AG04450 (cell line): ENCODE measurements around the gene CCDC88C. TPM values are rescaled to one million over a fixed set of nuclear protein-coding genes. Genes with fewer than 3 reads are reported as not detected.
"Not testable (repeated sequence)": the region's sequence is repeated elsewhere in the genome, so short reads cannot be mapped to it uniquely, and the experiment has no call there.

ENCODE experiments used
- CTCF ChIA-PET: fragments of 300-600, 350-600 bp; formaldehyde crosslinking; extraction: SDS; loops from one replicate; lab custom pipeline; 2022; ENCODE audit warnings: antibody characterized with exemption, inconsistent platforms; lab: Charles Lee
- POLR2A ChIA-PET: fragments of 350-600 bp; formaldehyde crosslinking; extraction: SDS; loops from one replicate; lab custom pipeline; 2021; ENCODE audit warnings: antibody characterized with exemption, inconsistent platforms; lab: Yijun Ruan, JAX
- DNase-seq: peaks from one replicate; pipeline ENCODE4 v3.0.0-alpha.2; 2011; ENCODE audit warnings: low read depth, low spot score
- H3K27ac ChIP-seq: one replicate; pipeline ENCODE4 v1.5.1; 2012; ENCODE audit warnings: low read depth, low read length, control low read depth
- H3K27me3 ChIP-seq: one replicate; pipeline ENCODE4 v1.6.0; 2012; ENCODE audit warnings: low read length; ENCODE audit not compliant: control insufficient read depth, insufficient read depth
- H3K4me3 ChIP-seq: 2 replicates; pipeline ENCODE4 v1.5.1; 2011; ENCODE audit warnings: mild to moderate bottlenecking, low read depth, low read length, control low read depth
- H3K9me3 ChIP-seq: 2 replicates; pipeline ENCODE4 v1.5.1; 2012; ENCODE audit warnings: low read length; ENCODE audit not compliant: control insufficient read depth, insufficient read depth
- polyA plus RNA-seq: library from polyadenylated mRNA; depleted of rRNA; stranded (reverse); fragments of >200 nt; gene quantifications from 2 replicates; pipeline ENCODE4 v1.2.3, GENCODE V29; 2011
- TF ChIP-seq, protein P1 (sequence below): IDR thresholded peaks from 2 replicates; pipeline ENCODE4 v1.5.1; 2011; ENCODE audit warnings: low read depth, low read length, control low read depth, inconsistent platforms

Gene CCDC88C
- polyA plus RNA-seq, 1 experiment: 0.01 TPM

DNA sequence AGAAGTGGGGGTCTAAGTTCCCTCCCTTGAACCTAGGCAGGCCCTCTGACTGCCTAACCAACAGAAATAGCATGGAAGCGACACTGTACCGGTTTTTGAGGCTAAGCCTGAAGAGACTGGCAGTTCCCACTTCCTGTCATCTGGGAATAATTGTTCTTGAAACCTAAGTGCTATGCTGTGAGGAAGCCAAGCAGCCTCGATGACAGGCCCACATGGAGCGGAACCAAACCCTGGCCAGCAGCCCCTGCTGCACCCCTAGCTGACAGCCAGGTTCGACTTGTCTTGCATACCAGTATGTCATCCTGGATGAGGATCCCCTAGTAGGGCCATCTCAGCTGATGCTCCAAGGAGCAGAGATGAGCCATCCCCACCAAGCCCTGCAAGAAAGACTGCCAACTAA is 166.7 kb downstream of the CCDC88C start:
- CTCF ChIA-PET: interaction anchor here (0.8 kb wide), 1 partner anchor 78 kb away, joined by 5 read pairs; no protein-coding TSS in a partner anchor
- POLR2A ChIA-PET: no interaction called here
- Histone ChIP-seq H3K9me3 (peaks cover 3% of the 10 kb centered on the region; the same call in 1 of the 2 replicates), H3K4me3 (no peak overlapping the region), H3K27ac (no peak overlapping the region), H3K27me3 (peaks cover 11% of the 10 kb centered on the region)
- TF ChIP-seq, protein P1, sequence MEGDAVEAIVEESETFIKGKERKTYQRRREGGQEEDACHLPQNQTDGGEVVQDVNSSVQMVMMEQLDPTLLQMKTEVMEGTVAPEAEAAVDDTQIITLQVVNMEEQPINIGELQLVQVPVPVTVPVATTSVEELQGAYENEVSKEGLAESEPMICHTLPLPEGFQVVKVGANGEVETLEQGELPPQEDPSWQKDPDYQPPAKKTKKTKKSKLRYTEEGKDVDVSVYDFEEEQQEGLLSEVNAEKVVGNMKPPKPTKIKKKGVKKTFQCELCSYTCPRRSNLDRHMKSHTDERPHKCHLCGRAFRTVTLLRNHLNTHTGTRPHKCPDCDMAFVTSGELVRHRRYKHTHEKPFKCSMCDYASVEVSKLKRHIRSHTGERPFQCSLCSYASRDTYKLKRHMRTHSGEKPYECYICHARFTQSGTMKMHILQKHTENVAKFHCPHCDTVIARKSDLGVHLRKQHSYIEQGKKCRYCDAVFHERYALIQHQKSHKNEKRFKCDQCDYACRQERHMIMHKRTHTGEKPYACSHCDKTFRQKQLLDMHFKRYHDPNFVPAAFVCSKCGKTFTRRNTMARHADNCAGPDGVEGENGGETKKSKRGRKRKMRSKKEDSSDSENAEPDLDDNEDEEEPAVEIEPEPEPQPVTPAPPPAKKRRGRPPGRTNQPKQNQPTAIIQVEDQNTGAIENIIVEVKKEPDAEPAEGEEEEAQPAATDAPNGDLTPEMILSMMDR: no peak
- no peak for DNase-seq

DNA sequence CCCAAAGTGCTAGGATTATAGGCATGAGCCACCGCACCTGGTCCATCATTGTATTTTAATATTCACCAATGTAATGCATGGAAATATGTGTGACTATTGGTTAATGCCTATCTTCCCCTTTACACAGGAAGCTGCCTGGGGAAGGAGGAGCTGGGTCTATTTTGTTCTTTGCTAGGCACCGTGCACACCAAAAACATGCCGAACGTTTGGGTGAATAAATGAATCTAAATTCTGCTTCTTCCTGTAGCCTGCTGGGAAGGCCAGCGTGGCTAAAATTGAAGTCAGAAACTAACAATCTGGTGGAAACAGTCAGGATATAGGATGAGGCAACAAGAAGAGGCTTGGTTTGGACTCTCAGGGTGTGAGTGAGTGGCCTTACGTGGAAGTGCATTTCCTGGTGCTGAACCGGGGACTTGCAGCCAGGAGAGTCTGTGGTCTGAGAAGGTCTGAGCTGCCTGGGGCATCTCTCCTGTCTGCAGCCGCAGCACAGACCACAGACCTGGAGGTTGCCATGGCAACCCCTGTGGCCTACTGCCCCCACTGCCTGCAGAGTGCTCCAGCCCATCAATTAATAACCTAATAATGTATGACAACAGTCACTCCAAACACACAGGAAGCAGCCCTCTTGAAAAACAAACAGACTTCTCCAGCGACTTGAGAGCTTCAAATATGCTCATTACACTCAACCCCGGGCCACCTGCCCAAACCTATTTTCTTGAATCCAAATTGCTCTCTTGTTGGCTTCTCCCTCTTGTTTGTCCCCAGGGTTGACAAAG is 167.6 kb downstream of the CCDC88C start:
- Histone ChIP-seq H3K27ac (no peak overlapping the region), H3K27me3 (peaks cover 11% of the 10 kb centered on the region), H3K4me3 (no peak overlapping the region), H3K9me3 (peaks cover 3% of the 10 kb centered on the region; the same call in 1 of the 2 replicates)
- TF ChIP-seq, protein P1: no peak
- ChIA-PET POLR2A (no interaction called here), CTCF (interaction anchor here (0.8 to 1.5 kb wide), 3 partner anchors 37 to 77 kb away, joined by 5 to 7 read pairs (median 6); no protein-coding TSS in a partner anchor)
- no peak for DNase-seq

DNA sequence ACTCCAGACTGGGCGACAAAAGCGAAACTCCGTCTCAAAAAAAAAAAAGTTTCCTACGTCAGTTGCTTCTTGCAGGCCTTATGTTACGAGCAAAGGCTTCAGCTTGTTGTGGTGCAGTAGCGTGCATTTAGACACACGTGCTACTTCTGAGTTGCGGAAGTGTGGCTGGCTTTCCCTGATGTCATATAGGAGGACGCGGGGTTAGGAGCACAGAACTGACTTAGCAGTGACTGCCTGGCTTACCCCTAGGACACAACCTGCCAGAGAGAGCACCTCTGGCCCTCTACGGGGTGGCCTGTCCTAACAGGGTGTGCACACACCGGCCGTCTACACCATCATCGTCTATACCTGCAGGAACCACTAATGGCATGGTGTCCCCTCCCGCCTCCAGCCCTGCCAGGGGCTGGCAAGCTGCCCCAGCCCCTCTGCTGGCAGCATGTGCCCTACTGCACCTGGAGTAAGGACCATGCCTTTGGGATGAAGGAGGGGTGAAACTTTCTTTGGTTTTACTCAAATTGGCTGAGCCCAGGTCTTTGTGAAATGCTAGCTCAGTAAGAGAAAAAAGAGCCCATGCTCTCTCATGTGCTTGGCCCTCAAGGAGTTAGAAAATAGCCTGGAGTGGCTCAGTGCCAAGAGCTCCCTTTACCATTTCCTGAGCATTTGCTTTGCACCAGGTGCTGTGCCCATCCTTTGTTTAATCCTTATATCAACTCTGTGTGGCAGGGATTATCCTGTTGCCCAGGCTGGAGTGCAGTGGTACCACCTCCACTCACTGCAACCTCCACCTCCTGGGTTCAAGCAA is 171.4 kb downstream of the CCDC88C start:
- Histone ChIP-seq H3K27ac (no peak overlapping the region), H3K27me3 (no peaks in the 10 kb centered on the region), H3K4me3 (no peak overlapping the region), H3K9me3 (no peaks in the 10 kb centered on the region)
- no peak for DNase-seq
- POLR2A ChIA-PET: no interaction called here
- CTCF ChIA-PET: no interaction called here
- TF ChIP-seq, protein P1: no peak

DNA sequence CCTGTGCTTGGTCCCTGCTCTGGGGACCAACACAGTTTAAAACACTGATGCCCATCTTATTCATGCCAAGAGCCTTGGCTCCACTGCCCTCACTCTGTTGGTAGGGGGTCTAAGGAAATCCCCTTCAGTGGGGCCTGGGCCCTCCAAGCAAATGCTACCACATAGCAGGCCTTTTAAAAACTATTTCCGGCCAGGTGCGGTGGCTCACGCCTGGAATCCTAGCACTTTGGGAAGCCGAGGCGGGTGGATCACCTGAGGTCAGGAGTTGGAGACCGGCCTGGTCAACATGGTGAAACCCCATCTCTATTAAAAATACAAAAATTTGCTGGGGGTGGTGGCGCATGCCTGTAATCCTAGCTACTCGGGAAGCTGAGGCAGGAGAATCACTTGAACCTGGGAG is 172.0 kb downstream of the CCDC88C start:
- CTCF ChIA-PET: interaction anchor here (2.2 kb wide), 1 partner anchor 72 kb away, joined by 9 read pairs; no protein-coding TSS in a partner anchor
- H3K27me3 ChIP-seq, H3K9me3 ChIP-seq, H3K27ac ChIP-seq, POLR2A ChIA-PET, H3K4me3 ChIP-seq, DNase-seq: not testable (repeated sequence)

DNA sequence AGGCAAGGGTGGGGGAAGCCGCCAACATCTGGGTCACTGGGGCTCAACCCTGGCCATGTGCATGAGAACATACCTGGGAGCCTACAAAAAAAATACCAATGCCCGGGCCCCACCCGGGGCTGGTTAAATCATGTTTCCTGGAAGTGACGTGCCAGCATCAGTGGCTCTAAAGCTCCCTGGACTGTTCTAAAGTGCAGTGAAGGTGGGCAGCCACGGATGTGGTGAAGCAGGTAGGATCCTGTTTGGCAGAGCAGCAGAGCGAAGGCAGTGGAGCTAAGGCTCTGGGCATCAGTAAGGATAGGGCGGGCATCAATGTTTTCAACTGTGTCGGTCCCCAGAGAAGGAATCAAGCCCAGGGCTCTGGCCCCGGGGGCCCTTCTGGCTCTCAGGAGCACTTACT is 172.6 kb downstream of the CCDC88C start:
- ChIA-PET CTCF (interaction anchor here (0.6 to 2.7 kb wide), 3 partner anchors 45 to 72 kb away, joined by 7 to 11 read pairs (median 9); no protein-coding TSS in a partner anchor), POLR2A (interaction anchor here (1.1 kb wide), 1 partner anchor 13 kb away, joined by 3 read pairs; no protein-coding TSS in a partner anchor)
- Histone ChIP-seq H3K9me3 (no peaks in the 10 kb centered on the region), H3K4me3 (no peak overlapping the region), H3K27ac (no peak overlapping the region), H3K27me3 (no peaks in the 10 kb centered on the region)
- no peak for DNase-seq
- TF ChIP-seq, protein P1: no peak
